Astrocyte (in vitro differentiated cells and primary cell): ENCODE results near the gene C3orf38. TPM values are rescaled to one million over a fixed set of nuclear protein-coding genes. Genes with fewer than 3 reads are reported as not detected.

ENCODE experiments used
- DNase-seq: peaks from one replicate; pipeline ENCODE4 v3.0.0-alpha.2; 2010; ENCODE audit warnings: low read depth
- FAIRE-seq: peaks from 2 replicates; lab custom pipeline; 2011; peaks lifted over from hg19 to GRCh38; lab: Jason Lieb, UNC
- H2AFZ ChIP-seq: 2 replicates; pipeline ENCODE4 v1.6.0; 2012; ENCODE audit warnings: low read depth, low read length, inconsistent platforms
- H3K27ac ChIP-seq: 2 replicates; pipeline ENCODE4 v1.5.1; 2011; ENCODE audit warnings: low read depth, low read length, inconsistent platforms
- H3K27me3 ChIP-seq: 2 replicates; pipeline ENCODE4 v1.6.0; 2011; ENCODE audit warnings: low read length, inconsistent platforms; ENCODE audit not compliant: insufficient read depth
- H3K36me3 ChIP-seq: 2 replicates; pipeline ENCODE4 v1.5.1; 2011; ENCODE audit warnings: low read length, inconsistent platforms; ENCODE audit not compliant: insufficient read depth
- H3K4me1 ChIP-seq: 2 replicates; pipeline ENCODE4 v1.5.1; 2011; ENCODE audit warnings: low read length, inconsistent platforms; ENCODE audit not compliant: insufficient read depth
- H3K4me2 ChIP-seq: 2 replicates; pipeline ENCODE4 v1.6.0; 2012; ENCODE audit warnings: low read length, inconsistent platforms
- H3K4me3 ChIP-seq: 2 replicates; pipeline ENCODE4 v1.5.1; 2011; ENCODE audit warnings: low read depth, mild to moderate bottlenecking, low read length, inconsistent platforms; ENCODE audit not compliant: insufficient read depth
- H3K79me2 ChIP-seq: 2 replicates; pipeline ENCODE4 v1.6.0; 2012; ENCODE audit warnings: mild to moderate bottlenecking, low read length, inconsistent platforms; ENCODE audit not compliant: insufficient read depth
- H3K9ac ChIP-seq: 2 replicates; pipeline ENCODE4 v1.6.0; 2012; ENCODE audit warnings: mild to moderate bottlenecking, low read length, inconsistent platforms
- H3K9me3 ChIP-seq: 2 replicates; pipeline ENCODE4 v1.5.1; 2012; ENCODE audit warnings: low read depth, mild to moderate bottlenecking, low read length, inconsistent platforms; ENCODE audit not compliant: insufficient read depth
- H4K20me1 ChIP-seq: 2 replicates; pipeline ENCODE4 v1.6.0; 2012; ENCODE audit warnings: low read length, inconsistent platforms; ENCODE audit not compliant: insufficient read depth
- H3K27ac Mint-ChIP-seq: one replicate; pipeline ENCODE4 v1.8.0; 2021; ENCODE audit warnings: mild to moderate bottlenecking, mixed read lengths; ENCODE audit not compliant: unreplicated experiment
- H3K27me3 Mint-ChIP-seq: one replicate; pipeline ENCODE4 v1.8.0; 2021; ENCODE audit warnings: low read depth, mixed read lengths; ENCODE audit not compliant: unreplicated experiment
- H3K36me3 Mint-ChIP-seq: one replicate; pipeline ENCODE4 v1.8.0; 2021; ENCODE audit warnings: low read depth, mixed read lengths; ENCODE audit not compliant: unreplicated experiment
- H3K4me1 Mint-ChIP-seq: one replicate; pipeline ENCODE4 v1.8.0; 2021; ENCODE audit warnings: low read depth, mixed read lengths; ENCODE audit not compliant: unreplicated experiment
- H3K4me3 Mint-ChIP-seq: one replicate; pipeline ENCODE4 v1.8.0; 2021; ENCODE audit warnings: mild to moderate bottlenecking, moderate library complexity, mixed read lengths; ENCODE audit not compliant: unreplicated experiment
- H3K9me3 Mint-ChIP-seq: one replicate; pipeline ENCODE4 v1.8.0; 2021; ENCODE audit warnings: mild to moderate bottlenecking, mixed read lengths; ENCODE audit not compliant: unreplicated experiment
- CTCF ChIP-seq: IDR thresholded peaks from 2 replicates; pipeline ENCODE4 v1.5.1; 2011; ENCODE audit warnings: low read depth, mild to moderate bottlenecking, inconsistent platforms, low read length, moderate library complexity; ENCODE audit not compliant: insufficient read depth
- EZH2 ChIP-seq: IDR thresholded peaks from 2 replicates; pipeline ENCODE4 v1.6.1; 2012; ENCODE audit warnings: mild to moderate bottlenecking, low read length, inconsistent platforms; ENCODE audit not compliant: insufficient read depth
- total RNA-seq: library from RNA; stranded (reverse); gene quantifications from 2 replicates; pipeline ENCODE4 v1.2.1, GENCODE V29; 2021

Gene C3orf38
- total RNA-seq, 1 donor from 2014 or later: 37.9 TPM

DNA sequence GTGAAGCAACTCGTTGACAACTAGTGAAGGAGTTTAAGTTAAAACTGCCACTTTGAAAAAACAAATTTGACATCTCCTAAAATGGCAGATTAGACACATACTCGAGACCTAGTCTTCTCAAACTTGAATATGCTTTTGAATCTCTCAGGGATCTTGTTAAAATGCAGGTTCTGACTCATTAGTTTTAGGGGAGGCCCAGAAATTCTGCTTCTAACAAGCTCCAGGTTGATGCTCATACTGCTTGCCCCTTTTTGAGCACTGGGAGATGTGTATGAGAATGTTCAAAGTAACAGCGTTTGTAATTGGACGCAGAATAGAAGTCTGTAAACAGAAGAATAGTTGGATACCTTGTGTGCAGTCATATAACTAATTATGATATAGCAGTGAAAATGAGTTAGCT, 1.6 kb downstream of the C3orf38 start:
- H3K36me3 Mint-ChIP-seq: no peaks in the 10 kb centered on the region
- peaks cover 13% of the 10 kb centered on the region for H3K4me1 ChIP-seq
- no peaks in the 10 kb centered on the region for H3K27me3 Mint-ChIP-seq
- no peak overlapping the region for H3K27ac Mint-ChIP-seq
- DNase-seq: peak; percentile 17
- H3K79me2 ChIP-seq: peaks cover 79% of the 10 kb centered on the region
- FAIRE-seq: no peak
- H3K9me3 Mint-ChIP-seq: no peaks in the 10 kb centered on the region
- peaks cover 19% of the 10 kb centered on the region for H3K36me3 ChIP-seq
- no peak for TF ChIP-seq EZH2
- no peak for TF ChIP-seq CTCF
- no peak overlapping the region for H3K27ac ChIP-seq
- H3K4me2 ChIP-seq: peak overlapping the region; percentile 96
- H3K4me3 ChIP-seq: peak overlapping the region; percentile 99
- no peaks in the 10 kb centered on the region for H3K9me3 ChIP-seq
- H3K4me3 Mint-ChIP-seq: peak overlapping the region; percentile 92
- peaks cover 7% of the 10 kb centered on the region for H3K4me1 Mint-ChIP-seq
- H2AFZ ChIP-seq: peak overlapping the region; percentile 32
- peak overlapping the region; percentile 67 for H3K9ac ChIP-seq
- no peaks in the 10 kb centered on the region for H3K27me3 ChIP-seq
- H4K20me1 ChIP-seq: peaks cover 8% of the 10 kb centered on the region

GRCh38 chr3:88152841-88153240, 3.1 kb downstream of the C3orf38 start:
- Mint-ChIP-seq H3K27me3 (no peaks in the 10 kb centered on the region), H3K4me1 (peaks cover 7% of the 10 kb centered on the region), H3K36me3 (no peaks in the 10 kb centered on the region), H3K9me3 (no peaks in the 10 kb centered on the region), H3K27ac (no peak overlapping the region), H3K4me3 (no peak overlapping the region)
- H3K79me2 ChIP-seq: peaks cover 88% of the 10 kb centered on the region
- peaks cover 13% of the 10 kb centered on the region for H3K4me1 ChIP-seq
- no peak for FAIRE-seq
- no peak overlapping the region for H3K4me2 ChIP-seq
- H3K36me3 ChIP-seq: peaks cover 32% of the 10 kb centered on the region
- no peak overlapping the region for H3K4me3 ChIP-seq
- TF ChIP-seq EZH2: no peak
- no peak for TF ChIP-seq CTCF
- no peak overlapping the region for H3K27ac ChIP-seq
- no peak for DNase-seq
- no peaks in the 10 kb centered on the region for H3K9me3 ChIP-seq
- H3K27me3 ChIP-seq: no peaks in the 10 kb centered on the region
- no peak overlapping the region for H2AFZ ChIP-seq
- peaks cover 8% of the 10 kb centered on the region for H4K20me1 ChIP-seq
- no peak overlapping the region for H3K9ac ChIP-seq

DNA sequence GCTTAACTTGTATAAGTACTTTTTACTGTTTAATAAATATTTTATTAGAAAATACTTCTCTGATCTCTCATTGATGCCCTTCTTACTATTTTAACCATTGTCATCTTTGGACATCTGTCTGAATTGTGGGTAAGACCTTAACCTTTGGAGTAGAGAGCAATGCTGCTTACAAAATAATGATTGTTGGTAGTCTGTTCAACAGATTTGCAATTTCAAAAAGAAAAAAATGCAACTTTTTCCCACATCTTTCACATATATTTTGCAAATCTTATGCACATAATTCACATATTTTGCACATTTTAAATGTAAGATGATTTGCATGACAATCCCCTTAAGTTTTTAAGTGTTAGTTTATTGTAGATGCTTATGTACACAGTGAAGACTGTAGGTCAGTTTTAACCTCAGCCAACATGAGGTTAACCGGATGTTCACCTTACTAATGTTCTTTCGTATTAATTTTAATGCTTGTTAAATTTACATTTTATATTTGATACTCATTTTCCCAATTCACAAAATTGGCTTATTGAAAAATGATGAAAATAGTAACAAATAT, 16.7 kb downstream of the C3orf38 start:
- Histone ChIP-seq H3K36me3 (no peaks in the 10 kb centered on the region), H3K79me2 (peaks cover 5% of the 10 kb centered on the region), H3K4me1 (no peaks in the 10 kb centered on the region), H3K27ac (no peak overlapping the region), H3K4me3 (no peak overlapping the region), H3K27me3 (no peaks in the 10 kb centered on the region), H2AFZ (no peak overlapping the region), H3K9ac (no peak overlapping the region), H3K9me3 (no peaks in the 10 kb centered on the region), H3K4me2 (no peak overlapping the region), H4K20me1 (no peaks in the 10 kb centered on the region)
- peaks cover 6% of the 10 kb centered on the region for H3K4me1 Mint-ChIP-seq
- H3K27ac Mint-ChIP-seq: no peak overlapping the region
- no peaks in the 10 kb centered on the region for H3K9me3 Mint-ChIP-seq
- no peak for TF ChIP-seq CTCF
- no peak for TF ChIP-seq EZH2
- H3K27me3 Mint-ChIP-seq: no peaks in the 10 kb centered on the region
- FAIRE-seq (no peak), DNase-seq (no peak)
- no peak overlapping the region for H3K4me3 Mint-ChIP-seq
- H3K36me3 Mint-ChIP-seq: peaks cover 2% of the 10 kb centered on the region
